Mesenchymal stem cell (in vitro differentiated cells and primary cell): Measurements from ENCODE around the gene ABHD4.

Experiments used
- DNase-seq: peaks from one replicate; pipeline ENCODE4 v3.0.0-alpha.2; 2013
- H2AFZ ChIP-seq: one replicate; pipeline ENCODE4 v1.6.1; 2013; ENCODE audit warnings: low read depth, mild to moderate bottlenecking, control low read depth, inconsistent platforms, low read length, moderate library complexity
- H2AK5ac ChIP-seq: 2 replicates; pipeline ENCODE4 v1.6.1; 2013; ENCODE audit warnings: low read length, moderate library complexity, mild to moderate bottlenecking, inconsistent platforms; ENCODE audit not compliant: severe bottlenecking
- H2BK120ac ChIP-seq: one replicate; pipeline ENCODE4 v1.6.1; 2013; ENCODE audit warnings: low read depth, mild to moderate bottlenecking, inconsistent platforms, low read length, moderate library complexity
- H2BK12ac ChIP-seq, 2 experiments: one replicate each; pipeline ENCODE4 v1.6.1; 2013; ENCODE audit warnings: inconsistent platforms in 2 of 2, low read length in 2 of 2, mild to moderate bottlenecking in 2 of 2, moderate library complexity in 2 of 2, control low read depth in 1 of 2
- H2BK15ac ChIP-seq: one replicate; pipeline ENCODE4 v1.6.1; 2013; ENCODE audit warnings: mild to moderate bottlenecking, low read depth, inconsistent platforms; ENCODE audit not compliant: poor library complexity, severe bottlenecking
- H2BK5ac ChIP-seq: 2 replicates; pipeline ENCODE4 v1.6.1; 2013; ENCODE audit warnings: low read depth, mild to moderate bottlenecking, low read length, control low read depth, inconsistent platforms; ENCODE audit not compliant: poor library complexity, severe bottlenecking
- H3K14ac ChIP-seq, 2 experiments: one replicate each; pipeline ENCODE4 v1.6.1; 2013; ENCODE audit warnings: inconsistent platforms in 2 of 2, low read length in 2 of 2, control low read depth in 1 of 2, mild to moderate bottlenecking in 1 of 2, moderate library complexity in 1 of 2
- H3K18ac ChIP-seq, 2 experiments: one replicate each; pipeline ENCODE4 v1.6.1; 2013; ENCODE audit warnings: inconsistent platforms in 2 of 2, low read length in 2 of 2, control low read depth in 1 of 2, low read depth in 1 of 2, mild to moderate bottlenecking in 1 of 2
- H3K23ac ChIP-seq, 2 experiments: one replicate each; pipeline ENCODE4 v1.6.1; 2013; ENCODE audit warnings: inconsistent platforms in 2 of 2, low read length in 2 of 2, mild to moderate bottlenecking in 2 of 2, moderate library complexity in 2 of 2, control low read depth in 1 of 2
- H3K27ac ChIP-seq: 2 replicates; pipeline ENCODE4 v1.5.1; 2013; ENCODE audit warnings: mild to moderate bottlenecking, moderate library complexity, low read length, control low read depth, inconsistent platforms; ENCODE audit not compliant: poor library complexity, severe bottlenecking
- H3K27me3 ChIP-seq, 2 experiments: 2 replicates each; pipeline versions ENCODE4 v1.6.1 to v1.7.0; 2013; ENCODE audit warnings: low read length in 2 of 2, mild to moderate bottlenecking in 2 of 2, moderate library complexity in 2 of 2, control low read depth in 1 of 2, inconsistent platforms in 1 of 2; ENCODE audit not compliant: control insufficient read depth in 1 of 2, insufficient read depth in 1 of 2
- H3K36me3 ChIP-seq, 2 experiments: 2 replicates each; pipeline versions ENCODE4 v1.6.1 to v1.7.0; 2013; ENCODE audit warnings: low read length in 2 of 2, control low read depth in 1 of 2, inconsistent platforms in 1 of 2, low read depth in 1 of 2, mild to moderate bottlenecking in 1 of 2; ENCODE audit not compliant: insufficient read depth in 2 of 2, control insufficient read depth in 1 of 2
- H3K4ac ChIP-seq, 2 experiments: one replicate each; pipeline ENCODE4 v1.6.1; 2013; ENCODE audit warnings: inconsistent platforms in 2 of 2, low read length in 2 of 2, mild to moderate bottlenecking in 2 of 2, moderate library complexity in 2 of 2, control low read depth in 1 of 2, low read depth in 1 of 2
- H3K4me1 ChIP-seq: 2 replicates; pipeline ENCODE4 v1.6.1; 2013; ENCODE audit warnings: low read depth, low read length, control low read depth; ENCODE audit not compliant: control insufficient read depth, insufficient read depth
- H3K4me2 ChIP-seq: 2 replicates; pipeline ENCODE4 v1.6.1; 2013; ENCODE audit warnings: low read length, mild to moderate bottlenecking, inconsistent platforms; ENCODE audit not compliant: poor library complexity, severe bottlenecking
- H3K4me3 ChIP-seq, 2 experiments: 2 replicates each; pipeline versions ENCODE4 v1.5.1 to v1.7.0; 2013; ENCODE audit warnings: low read length in 2 of 2, mild to moderate bottlenecking in 2 of 2, control low read depth in 1 of 2, low read depth in 1 of 2; ENCODE audit not compliant: insufficient read depth in 1 of 2
- H3K79me1 ChIP-seq: replicated peaks from 2 replicates; pipeline ENCODE4 v1.6.1; 2013; ENCODE audit warnings: mild to moderate bottlenecking, control low read depth, low read length, inconsistent platforms; ENCODE audit not compliant: poor library complexity, severe bottlenecking
- H3K9ac ChIP-seq: 2 replicates; pipeline ENCODE4 v1.7.0; 2013; ENCODE audit warnings: mild to moderate bottlenecking, low read length, moderate library complexity
- H3K9me3 ChIP-seq: 2 replicates; pipeline ENCODE4 v1.7.0; 2013; ENCODE audit warnings: mild to moderate bottlenecking, low read length; ENCODE audit not compliant: control insufficient read depth
- H4K8ac ChIP-seq: one replicate; pipeline ENCODE4 v1.6.1; 2013; ENCODE audit warnings: inconsistent platforms, mild to moderate bottlenecking, low read length, moderate library complexity
- H4K91ac ChIP-seq: one replicate; pipeline ENCODE4 v1.6.1; 2013; ENCODE audit warnings: mild to moderate bottlenecking, low read length, inconsistent platforms
- WGBS: methylation state at CpG from one replicate; pipeline ENCODE4 v1.1.7; 2013; ENCODE audit warnings: mixed read lengths; 5-methylcytosine and 5-hydroxymethylcytosine counted together

ABHD4 gene

DNA sequence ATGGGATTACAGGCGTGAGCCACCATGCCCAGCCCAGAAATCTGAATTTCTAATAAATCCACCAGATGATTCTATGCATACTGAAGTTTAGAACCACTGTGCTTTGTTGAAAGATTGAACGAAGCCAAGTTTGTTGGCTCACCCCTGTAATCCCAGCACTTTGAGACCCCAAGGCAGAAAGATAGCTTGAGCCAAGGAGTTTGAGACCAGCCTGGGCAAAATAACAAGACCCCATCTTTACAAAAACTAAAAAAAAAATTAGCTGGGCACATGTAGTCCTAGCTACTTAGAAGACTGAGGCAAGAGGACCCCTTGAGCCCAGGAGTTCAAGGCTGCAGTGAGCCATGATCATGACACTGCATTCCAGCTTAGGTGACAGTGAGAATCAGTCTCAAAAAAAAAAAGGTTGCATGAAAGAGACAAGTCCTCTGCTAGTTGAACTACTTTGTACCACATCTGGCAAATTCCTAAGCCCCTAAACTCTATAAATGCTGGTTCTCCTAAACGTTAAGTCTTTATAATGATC, 1.7 kb upstream of the ABHD4 start:
- H2BK5ac ChIP-seq = no peak overlapping the region
- WGBS = 91% methylated on average over 3 of the region's 3 CpGs
- no peak overlapping the region for H3K4me2 ChIP-seq
- no peak overlapping the region for H2AK5ac ChIP-seq
- H3K79me1 ChIP-seq = peaks cover 14% of the 10 kb centered on the region
- H3K9ac ChIP-seq = no peak overlapping the region
- peaks cover 2% of the 10 kb centered on the region for H3K4me1 ChIP-seq
- no peak overlapping the region for H3K27ac ChIP-seq
- no peak overlapping the region for H3K23ac ChIP-seq
- peaks cover under 1 to 9% of the 10 kb centered on the region in 2 experiments for H3K36me3 ChIP-seq
- no peak overlapping the region for H3K14ac ChIP-seq
- no peak overlapping the region for H3K4me3 ChIP-seq
- H2BK15ac ChIP-seq = no peak overlapping the region
- H3K18ac ChIP-seq = no peak overlapping the region
- peaks cover 0 to 18% of the 10 kb centered on the region in 2 experiments for H3K27me3 ChIP-seq
- no peaks in the 10 kb centered on the region for H3K9me3 ChIP-seq
- H4K8ac ChIP-seq = no peak overlapping the region
- H2BK120ac ChIP-seq = no peak overlapping the region
- no peak overlapping the region for H4K91ac ChIP-seq
- H3K4ac ChIP-seq = no peak overlapping the region
- DNase-seq = no peak
- H2AFZ ChIP-seq = no peak overlapping the region
- no peak overlapping the region for H2BK12ac ChIP-seq

DNA sequence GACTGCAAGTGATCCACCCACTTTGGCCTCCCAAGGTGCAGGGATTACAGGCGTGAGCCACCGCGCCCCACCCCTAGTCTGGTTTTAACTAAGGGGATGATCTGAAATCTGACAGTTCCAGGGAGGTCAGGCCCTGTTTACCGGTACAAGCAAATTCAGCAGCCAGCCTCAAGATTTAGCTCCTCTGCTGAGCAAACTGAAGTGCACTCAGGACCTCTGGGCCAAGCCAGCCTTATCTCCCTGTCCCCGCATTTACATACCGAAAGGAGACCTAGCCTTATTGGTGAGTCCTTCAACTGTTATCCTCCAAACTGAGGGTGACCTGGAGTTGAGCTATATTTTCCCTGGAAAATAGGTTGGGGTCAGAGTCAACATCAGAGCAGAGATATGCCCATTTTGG, 835 bp upstream of the ABHD4 start:
- Histone ChIP-seq H2BK12ac (peak overlapping the region in 1 of 2 experiments; percentile 4), H2AFZ (no peak overlapping the region), H3K27me3 (peaks cover 0 to 15% of the 10 kb centered on the region in 2 experiments), H3K27ac (no peak overlapping the region), H3K18ac (no peak overlapping the region), H3K4ac (no peak overlapping the region), H3K14ac (no peak overlapping the region), H2BK120ac (no peak overlapping the region), H2AK5ac (no peak overlapping the region), H4K8ac (no peak overlapping the region), H3K79me1 (peaks cover 21% of the 10 kb centered on the region), H2BK15ac (no peak overlapping the region), H3K4me1 (peaks cover 2% of the 10 kb centered on the region), H3K9me3 (no peaks in the 10 kb centered on the region), H3K36me3 (peaks cover 9 to 17% of the 10 kb centered on the region in 2 experiments), H3K4me3 (peak overlapping the region in 1 of 2 experiments; percentile 100), H3K23ac (no peak overlapping the region), H2BK5ac (no peak overlapping the region), H4K91ac (no peak overlapping the region), H3K4me2 (no peak overlapping the region), H3K9ac (peak overlapping the region; percentile 97)
- DNase-seq = no peak
- 93% methylated on average over 6 of the region's 6 CpGs for WGBS

DNA sequence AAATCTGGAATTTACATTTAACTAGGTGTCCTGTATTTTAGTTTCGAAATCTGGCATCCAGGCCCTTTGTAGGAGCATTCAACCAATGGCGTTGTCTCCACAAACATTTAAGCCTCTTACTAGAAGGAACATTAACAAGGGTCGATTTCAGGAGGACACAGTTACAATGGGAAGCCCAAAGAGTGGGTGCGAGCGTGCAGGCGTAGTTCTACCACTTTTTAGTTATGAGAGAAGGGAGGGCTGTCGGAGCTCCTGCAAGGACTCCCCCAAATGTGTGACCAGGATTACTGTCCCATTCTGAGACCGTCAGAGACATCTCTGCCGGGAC, 365 bp upstream of the ABHD4 start:
- WGBS = 21% methylated on average over 9 of the region's 9 CpGs
- Histone ChIP-seq H2AFZ (peak overlapping the region; percentile 75), H2BK120ac (no peak overlapping the region), H3K14ac (no peak overlapping the region), H3K79me1 (peaks cover 23% of the 10 kb centered on the region), H3K4me3 (peak overlapping the region; percentile 75 to 100), H2AK5ac (no peak overlapping the region), H2BK15ac (no peak overlapping the region), H4K8ac (peak overlapping the region; percentile 16), H3K4me2 (peak overlapping the region; percentile 58), H3K27ac (no peak overlapping the region), H3K4me1 (peaks cover 4% of the 10 kb centered on the region), H2BK5ac (no peak overlapping the region), H4K91ac (no peak overlapping the region), H3K27me3 (peaks cover 0 to 12% of the 10 kb centered on the region in 2 experiments), H3K9me3 (no peaks in the 10 kb centered on the region), H2BK12ac (peak overlapping the region in 1 of 2 experiments; percentile 29), H3K4ac (peak overlapping the region; percentile 15 to 60), H3K23ac (no peak overlapping the region), H3K36me3 (peaks cover 12 to 21% of the 10 kb centered on the region in 2 experiments), H3K9ac (peak overlapping the region; percentile 97), H3K18ac (peak overlapping the region; percentile 26 to 69)
- DNase-seq = no peak

DNA sequence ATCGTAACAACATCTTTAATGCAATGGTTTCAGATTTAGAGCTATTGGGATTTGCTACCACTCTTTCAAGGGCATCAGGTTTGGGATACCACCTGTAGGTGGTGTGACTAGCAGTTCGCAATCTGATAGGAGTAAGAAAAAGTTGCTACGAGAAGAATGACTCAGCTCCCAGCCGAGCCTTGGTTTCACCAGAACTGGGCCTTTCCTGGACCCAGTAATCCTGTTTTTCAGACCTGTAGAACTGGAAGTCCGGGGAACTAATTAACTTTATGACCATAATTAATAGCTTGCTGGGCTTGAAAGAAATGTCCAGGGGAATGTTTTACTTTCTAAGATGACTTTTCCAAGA, 770 bp downstream of the ABHD4 start:
- no peaks in the 10 kb centered on the region for H3K9me3 ChIP-seq

More for the DNA sequence above, 770 bp downstream of the ABHD4 start:
- Histone ChIP-seq H2BK120ac (no peak overlapping the region), H3K27me3 (peaks cover 0 to 3% of the 10 kb centered on the region in 2 experiments), H2AK5ac (no peak overlapping the region), H3K9ac (peak overlapping the region; percentile 97), H2AFZ (no peak overlapping the region), H4K8ac (no peak overlapping the region), H3K4me2 (peak overlapping the region; percentile 58), H2BK15ac (no peak overlapping the region), H3K23ac (no peak overlapping the region), H3K14ac (no peak overlapping the region), H4K91ac (no peak overlapping the region), H3K4me3 (peak overlapping the region; percentile 75 to 100), H2BK12ac (no peak overlapping the region), H3K79me1 (peaks cover 23% of the 10 kb centered on the region), H3K36me3 (peaks cover 21 to 33% of the 10 kb centered on the region in 2 experiments), H2BK5ac (no peak overlapping the region), H3K4me1 (peaks cover 7% of the 10 kb centered on the region), H3K18ac (peak overlapping the region in 1 of 2 experiments; percentile 50), H3K4ac (no peak overlapping the region), H3K27ac (peak overlapping the region; percentile 52)
- DNase-seq = peak; percentile 78
- 6% methylated on average over 4 of the region's 5 CpGs for WGBS
